GM19467 (cell line): ENCODE measurements around the gene CFAP92.
"Not testable (repeated sequence)": the region's sequence is repeated elsewhere in the genome, so short reads cannot be mapped to it uniquely, and the experiment has no call there.

ENCODE experiments used
- ATAC-seq: cut with Tn5 transposase; IDR thresholded peaks from one replicate; pipeline ENCODE4 v1.9.1; 2021; ENCODE audit warnings: mild to moderate bottlenecking, moderate library complexity; ENCODE audit not compliant: unreplicated experiment

Gene CFAP92

GRCh38 chr3:128942161-128942952 lies 51.5 kb downstream of the CFAP92 start:
- ATAC-seq = no peak

- ATAC-seq = no peak
These were observed 53.6 kb downstream of the CFAP92 start for GRCh38 chr3:128940252-128940651.

- no peak for ATAC-seq
These were observed 57.5 kb downstream of the CFAP92 start for GRCh38 chr3:128936341-128936740.

- no peak for ATAC-seq
These were observed 58.0 kb downstream of the CFAP92 start for GRCh38 chr3:128935922-128936321.

- no peak for ATAC-seq
These were observed 60.0 kb downstream of the CFAP92 start for GRCh38 chr3:128933922-128934253.

GRCh38 chr3:128933213-128933921 lies 60.5 kb downstream of the CFAP92 start:
- no peak for ATAC-seq

- no peak for ATAC-seq
These were observed 61.2 kb downstream of the CFAP92 start for GRCh38 chr3:128932516-128933212.

GRCh38 chr3:128931046-128931445 lies 62.8 kb downstream of the CFAP92 start:
- ATAC-seq = no peak

- ATAC-seq = no peak
These were observed 64.5 kb downstream of the CFAP92 start for GRCh38 chr3:128929364-128929763.

GRCh38 chr3:128923986-128924385 lies 69.9 kb downstream of the CFAP92 start:
- not testable (repeated sequence) for ATAC-seq

- no peak for ATAC-seq
These were observed 70.3 kb downstream of the CFAP92 start for GRCh38 chr3:128923576-128923975.

- no peak for ATAC-seq
These were observed 70.9 kb downstream of the CFAP92 start for GRCh38 chr3:128922804-128923459.

GRCh38 chr3:128919988-128920387 lies 73.9 kb downstream of the CFAP92 start:
- no peak for ATAC-seq

GRCh38 chr3:128917291-128917690 lies 76.6 kb downstream of the CFAP92 start:
- ATAC-seq = no peak

- ATAC-seq = no peak
These were observed 78.8 kb downstream of the CFAP92 start for GRCh38 chr3:128914966-128915645.

- no peak for ATAC-seq
These were observed 82.0 kb downstream of the CFAP92 start for GRCh38 chr3:128911911-128912310.

- no peak for ATAC-seq
These were observed 83.9 kb downstream of the CFAP92 start for GRCh38 chr3:128910006-128910405.

GRCh38 chr3:128908951-128909350 lies 84.9 kb downstream of the CFAP92 start:
- no peak for ATAC-seq

GRCh38 chr3:128907706-128908445 lies 86.0 kb downstream of the CFAP92 start:
- ATAC-seq = no peak
